Calu3 (cell line): ENCODE results near the gene TMC2. TPM values are rescaled to one million over a fixed set of nuclear protein-coding genes. Genes with fewer than 3 reads are reported as not detected.

ENCODE experiments used
- BruUV-seq: library from RNA; stranded (reverse); fragments of 400-500 nt; replicated peaks from 2 replicates; lab custom pipeline; 2021; lab: Mats Ljungman, UMichigan
- CTCF ChIA-PET: fragments of 300-600 bp; sonication (Branson Sonifier 250); formaldehyde crosslinking; loops from one replicate; lab custom pipeline; 2022; ENCODE audit warnings: antibody characterized with exemption; lab: Charles Lee
- DNase-seq: peaks from one replicate; pipeline ENCODE4 v3.0.0; 2022
- H3K27ac Mint-ChIP-seq: one replicate; pipeline ENCODE4 v1.8.0; 2022; ENCODE audit warnings: mixed read lengths; ENCODE audit not compliant: unreplicated experiment
- H3K27me3 Mint-ChIP-seq: one replicate; pipeline ENCODE4 v1.8.0; 2022; ENCODE audit warnings: mixed read lengths; ENCODE audit not compliant: unreplicated experiment
- H3K36me3 Mint-ChIP-seq: one replicate; pipeline ENCODE4 v1.8.0; 2022; ENCODE audit warnings: mild to moderate bottlenecking, moderate library complexity, mixed read lengths; ENCODE audit not compliant: insufficient read depth, unreplicated experiment
- H3K4me1 Mint-ChIP-seq: one replicate; pipeline ENCODE4 v1.8.0; 2022; ENCODE audit warnings: mild to moderate bottlenecking, low read depth, mixed read lengths; ENCODE audit not compliant: unreplicated experiment
- H3K4me3 Mint-ChIP-seq: one replicate; pipeline ENCODE4 v1.8.0; 2022; ENCODE audit warnings: mild to moderate bottlenecking, low read depth, moderate library complexity, mixed read lengths; ENCODE audit not compliant: unreplicated experiment
- H3K9me3 Mint-ChIP-seq: one replicate; pipeline ENCODE4 v1.8.0; 2022; ENCODE audit warnings: low read depth, mixed read lengths; ENCODE audit not compliant: unreplicated experiment
- intact Hi-C: fragments of 100-400 bp; cut with micrococcal nuclease; formaldehyde crosslinking; loops from one replicate; pipeline ENCODE4 v1.10.0; 2022; ENCODE audit not compliant: unreplicated experiment
- total RNA-seq: library from RNA; stranded (reverse); gene quantifications from 2 replicates; pipeline ENCODE4 v1.2.3, GENCODE V29; 2022
- TF ChIP-seq, protein P1 (sequence below): fragments of 200-600 bp; IDR thresholded peaks from one replicate; pipeline ENCODE4 v1.8.0; 2022; ENCODE audit warnings: antibody characterized with exemption; ENCODE audit not compliant: unreplicated experiment

Gene TMC2
- total RNA-seq, 1 experiment from 2014 or later = not detected

DNA sequence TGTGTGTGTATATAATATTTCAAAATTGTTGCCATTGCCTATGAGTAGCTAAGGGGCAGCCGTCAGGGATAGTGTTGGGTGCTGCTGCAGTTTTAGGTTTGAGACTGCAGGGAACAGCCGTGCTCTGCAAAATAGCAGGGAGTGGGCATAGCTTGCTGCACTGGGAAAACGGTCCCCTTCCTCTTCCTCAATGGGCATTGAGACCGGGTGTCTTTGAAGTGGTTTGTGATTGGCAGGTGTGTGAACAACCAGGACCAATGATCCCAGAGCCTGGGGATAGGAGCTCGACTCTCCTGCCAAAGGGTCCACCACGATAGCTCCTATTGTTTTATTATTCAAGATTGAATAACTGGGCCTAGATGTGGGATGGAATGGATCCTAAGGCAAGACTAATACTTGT is 151.1 kb downstream of the TMC2 start:
- H3K27me3 Mint-ChIP-seq = peaks cover 47% of the 10 kb centered on the region
- TF ChIP-seq, protein P1, sequence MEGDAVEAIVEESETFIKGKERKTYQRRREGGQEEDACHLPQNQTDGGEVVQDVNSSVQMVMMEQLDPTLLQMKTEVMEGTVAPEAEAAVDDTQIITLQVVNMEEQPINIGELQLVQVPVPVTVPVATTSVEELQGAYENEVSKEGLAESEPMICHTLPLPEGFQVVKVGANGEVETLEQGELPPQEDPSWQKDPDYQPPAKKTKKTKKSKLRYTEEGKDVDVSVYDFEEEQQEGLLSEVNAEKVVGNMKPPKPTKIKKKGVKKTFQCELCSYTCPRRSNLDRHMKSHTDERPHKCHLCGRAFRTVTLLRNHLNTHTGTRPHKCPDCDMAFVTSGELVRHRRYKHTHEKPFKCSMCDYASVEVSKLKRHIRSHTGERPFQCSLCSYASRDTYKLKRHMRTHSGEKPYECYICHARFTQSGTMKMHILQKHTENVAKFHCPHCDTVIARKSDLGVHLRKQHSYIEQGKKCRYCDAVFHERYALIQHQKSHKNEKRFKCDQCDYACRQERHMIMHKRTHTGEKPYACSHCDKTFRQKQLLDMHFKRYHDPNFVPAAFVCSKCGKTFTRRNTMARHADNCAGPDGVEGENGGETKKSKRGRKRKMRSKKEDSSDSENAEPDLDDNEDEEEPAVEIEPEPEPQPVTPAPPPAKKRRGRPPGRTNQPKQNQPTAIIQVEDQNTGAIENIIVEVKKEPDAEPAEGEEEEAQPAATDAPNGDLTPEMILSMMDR = no peak
- peaks cover 13% of the 10 kb centered on the region for H3K36me3 Mint-ChIP-seq
- no peak overlapping the region for H3K27ac Mint-ChIP-seq
- no peaks in the 10 kb centered on the region for H3K9me3 Mint-ChIP-seq
- H3K4me3 Mint-ChIP-seq = no peak overlapping the region
- H3K4me1 Mint-ChIP-seq = peaks cover 12% of the 10 kb centered on the region
- intact Hi-C loops = no loop called here
- CTCF ChIA-PET = no interaction called here
- BruUV-seq = no TSS peak
- no peak for DNase-seq

DNA sequence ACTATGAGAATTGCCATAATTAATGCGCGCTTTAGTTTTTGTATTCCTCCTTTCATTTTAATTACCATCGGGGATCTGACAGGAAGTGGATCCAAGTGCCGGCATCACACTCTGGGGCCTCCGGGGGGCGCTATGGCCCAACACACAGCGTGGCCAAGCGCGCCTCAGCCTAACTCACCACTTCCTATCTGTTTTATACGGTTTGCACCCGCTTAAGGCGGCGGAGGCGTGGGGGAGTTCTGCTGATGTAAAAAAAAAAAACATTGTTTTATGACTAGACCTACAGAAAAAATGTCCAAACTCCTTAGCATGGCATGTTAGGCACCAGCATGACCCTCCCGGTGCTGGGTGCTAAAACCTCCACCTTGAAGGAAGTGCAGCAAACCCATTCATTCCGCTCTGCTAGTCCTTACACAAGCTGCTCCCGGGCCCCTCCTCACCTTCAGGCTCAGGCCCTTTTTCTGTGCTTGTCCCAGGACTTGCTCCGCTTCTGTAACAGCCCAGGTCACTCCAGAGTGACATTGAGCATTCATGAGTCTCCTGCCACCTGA is 151.7 kb downstream of the TMC2 start:
- H3K27me3 Mint-ChIP-seq = peaks cover 42% of the 10 kb centered on the region
- no peak for DNase-seq
- intact Hi-C loops = no loop called here

DNA sequence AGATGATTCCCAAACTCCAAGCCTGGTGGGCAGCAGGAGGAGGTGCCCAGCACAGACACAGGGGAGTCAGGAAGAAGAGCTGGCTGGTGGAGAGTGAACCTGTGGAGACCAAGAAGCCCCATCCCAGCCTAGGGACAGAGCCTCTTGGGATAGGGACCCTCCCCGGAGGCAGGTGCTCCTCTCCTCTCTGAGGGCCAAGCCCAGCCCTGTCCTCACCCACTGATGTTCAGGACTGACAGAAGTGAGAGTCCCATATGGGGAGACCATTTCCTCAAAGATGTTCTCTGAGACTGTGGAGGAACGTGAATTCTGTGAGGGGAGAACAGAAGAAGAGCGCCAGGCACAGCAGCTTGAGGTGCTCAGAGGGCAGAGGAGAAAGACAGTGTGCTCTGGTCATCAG is 153.8 kb downstream of the TMC2 start:
- Mint-ChIP-seq H3K4me1 (peaks cover 12% of the 10 kb centered on the region), H3K27ac (no peak overlapping the region), H3K27me3 (peaks cover 49% of the 10 kb centered on the region), H3K9me3 (no peaks in the 10 kb centered on the region), H3K4me3 (no peak overlapping the region), H3K36me3 (peaks cover 13% of the 10 kb centered on the region)
- DNase-seq = no peak
- intact Hi-C loops = no loop called here
- BruUV-seq = no TSS peak
- CTCF ChIA-PET = no interaction called here
- TF ChIP-seq, protein P1 = no peak

More for the DNA sequence above, 151.7 kb downstream of the TMC2 start:
- H3K36me3 Mint-ChIP-seq = peaks cover 13% of the 10 kb centered on the region
- BruUV-seq = no TSS peak
- H3K27ac Mint-ChIP-seq = no peak overlapping the region
- CTCF ChIA-PET = no interaction called here
- peaks cover 12% of the 10 kb centered on the region for H3K4me1 Mint-ChIP-seq
- TF ChIP-seq, protein P1 = no peak
- H3K9me3 Mint-ChIP-seq = no peaks in the 10 kb centered on the region
- H3K4me3 Mint-ChIP-seq = no peak overlapping the region

DNA sequence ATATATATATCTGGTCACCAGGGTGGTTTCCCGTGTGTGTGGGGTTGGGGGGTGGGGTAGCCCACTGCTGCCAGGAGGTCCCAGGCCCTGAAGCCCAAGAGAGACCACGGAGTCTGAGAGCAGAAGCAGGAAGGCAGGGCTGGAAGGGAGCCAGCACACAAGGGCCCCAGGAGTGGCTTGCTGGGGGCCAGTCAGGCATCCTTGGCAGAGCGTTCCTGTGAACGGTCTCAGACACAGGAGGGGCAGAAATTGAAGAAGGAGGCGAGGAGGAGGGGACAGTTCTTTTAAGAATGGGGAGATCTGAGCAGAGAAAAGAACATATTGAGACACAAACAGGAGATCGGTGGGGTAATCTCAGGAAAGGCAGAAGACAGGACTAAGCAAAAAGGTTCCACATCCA is 154.3 kb downstream of the TMC2 start:
- Mint-ChIP-seq H3K9me3 (no peaks in the 10 kb centered on the region), H3K27me3 (peaks cover 54% of the 10 kb centered on the region), H3K4me3 (no peak overlapping the region), H3K36me3 (peaks cover 13% of the 10 kb centered on the region), H3K27ac (peak overlapping the region; percentile 10), H3K4me1 (peaks cover 12% of the 10 kb centered on the region)
- no peak for DNase-seq
- CTCF ChIA-PET = no interaction called here
- intact Hi-C loops = no loop called here
- no TSS peak for BruUV-seq
- TF ChIP-seq, protein P1 = no peak
